ENCODE data around the gene CRISP3. TPM values are rescaled to one million over a fixed set of nuclear protein-coding genes. Genes with fewer than 3 reads are reported as not detected.

The CRISP3 gene
- total and polyA plus RNA-seq, 9 of the 15 experiments (the other 6 are each of a cell fraction or from before 2014, with no cell fraction given) = 0.21 to 2.0 (median 0.58) TPM

DNA sequence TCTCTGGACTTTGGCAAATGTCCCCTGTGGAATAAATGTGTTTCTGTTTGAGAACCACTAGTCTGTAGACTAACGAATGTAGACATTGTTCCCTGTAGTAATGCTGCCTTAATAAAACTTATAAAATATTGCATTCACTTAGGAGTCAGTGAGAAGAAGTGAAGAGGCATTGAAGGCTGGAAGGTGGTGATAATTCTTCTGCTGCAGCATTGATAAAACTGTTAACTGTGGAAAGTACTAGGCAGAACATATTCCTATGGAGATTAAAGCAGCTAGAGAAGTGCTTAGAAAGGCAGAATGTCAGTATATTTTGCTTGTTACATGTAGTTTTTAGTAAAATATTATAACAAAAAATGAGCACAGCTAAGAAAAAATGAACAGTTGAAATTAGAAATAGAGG, 38.1 kb upstream of the CRISP3 start (continued):
- no peak for TF ChIP-seq KLF13 (tag; IDR thresholded peaks at IDR 0.05; ENCODE audit: borderline replicate concordance, low read depth)
- TF ChIP-seq, protein P1, sequence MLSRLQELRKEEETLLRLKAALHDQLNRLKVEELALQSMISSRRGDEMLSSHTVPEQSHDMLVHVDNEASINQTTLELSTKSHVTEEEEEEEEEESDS (CRISPR knock-in tag; IDR thresholded peaks at IDR 0.05) = no peak
- TF ChIP-seq, protein P2, sequence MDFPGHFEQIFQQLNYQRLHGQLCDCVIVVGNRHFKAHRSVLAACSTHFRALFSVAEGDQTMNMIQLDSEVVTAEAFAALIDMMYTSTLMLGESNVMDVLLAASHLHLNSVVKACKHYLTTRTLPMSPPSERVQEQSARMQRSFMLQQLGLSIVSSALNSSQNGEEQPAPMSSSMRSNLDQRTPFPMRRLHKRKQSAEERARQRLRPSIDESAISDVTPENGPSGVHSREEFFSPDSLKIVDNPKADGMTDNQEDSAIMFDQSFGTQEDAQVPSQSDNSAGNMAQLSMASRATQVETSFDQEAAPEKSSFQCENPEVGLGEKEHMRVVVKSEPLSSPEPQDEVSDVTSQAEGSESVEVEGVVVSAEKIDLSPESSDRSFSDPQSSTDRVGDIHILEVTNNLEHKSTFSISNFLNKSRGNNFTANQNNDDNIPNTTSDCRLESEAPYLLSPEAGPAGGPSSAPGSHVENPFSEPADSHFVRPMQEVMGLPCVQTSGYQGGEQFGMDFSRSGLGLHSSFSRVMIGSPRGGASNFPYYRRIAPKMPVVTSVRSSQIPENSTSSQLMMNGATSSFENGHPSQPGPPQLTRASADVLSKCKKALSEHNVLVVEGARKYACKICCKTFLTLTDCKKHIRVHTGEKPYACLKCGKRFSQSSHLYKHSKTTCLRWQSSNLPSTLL (IDR thresholded peaks at IDR 0.05) = no peak
- TF ChIP-seq KDM4B (IDR thresholded peaks at IDR 0.05; ENCODE audit: borderline replicate concordance in 2 of 2, low read depth in 1 of 2) = no peak
- no peak for TF ChIP-seq ZNF239 (CRISPR knock-in tag; IDR thresholded peaks at IDR 0.05)
- no peak for TF ChIP-seq HEY1 (CRISPR knock-in tag; IDR thresholded peaks at IDR 0.05; ENCODE audit: borderline replicate concordance)
- no peak for TF ChIP-seq TAF15 (IDR thresholded peaks at IDR 0.05; ENCODE audit: low read depth, low read length)
- no peak for TF ChIP-seq ZNF174 (CRISPR knock-in tag; IDR thresholded peaks at IDR 0.05)
- TF ChIP-seq MAFK (IDR thresholded peaks at IDR 0.05; ENCODE audit: low read length) = 0 out of 2 replicates have a peak, but pooled peaks have one; percentile 11
- TF ChIP-seq HDAC8 (tag; IDR thresholded peaks at IDR 0.05) = no peak
- TF ChIP-seq TCF3 (CRISPR knock-in tag; IDR thresholded peaks at IDR 0.05) = peak; percentile 90
- TF ChIP-seq CBFA2T3 (IDR thresholded peaks at IDR 0.05) = peak; percentile 93
- no peak for TF ChIP-seq NR2C1 (IDR thresholded peaks at IDR 0.05)
- TF ChIP-seq NR2C1 (tag; IDR thresholded peaks at IDR 0.05) = no peak
- 0 out of 2 replicates have a peak, but pooled peaks have one; percentile 23 for TF ChIP-seq NFRKB (IDR thresholded peaks at IDR 0.05; ENCODE audit: low read depth)
- TF ChIP-seq POLR2AphosphoS5 (IDR thresholded peaks at IDR 0.05; ENCODE audit: control insufficient read depth, insufficient read depth, low read depth, low read length) = peak; percentile 70
- no peak for TF ChIP-seq MBD2 (IDR thresholded peaks at IDR 0.05; ENCODE audit: borderline replicate concordance, low read depth)
- TF ChIP-seq STAT5B (CRISPR knock-in tag; IDR thresholded peaks at IDR 0.05) = no peak
- TF ChIP-seq, protein P3, sequence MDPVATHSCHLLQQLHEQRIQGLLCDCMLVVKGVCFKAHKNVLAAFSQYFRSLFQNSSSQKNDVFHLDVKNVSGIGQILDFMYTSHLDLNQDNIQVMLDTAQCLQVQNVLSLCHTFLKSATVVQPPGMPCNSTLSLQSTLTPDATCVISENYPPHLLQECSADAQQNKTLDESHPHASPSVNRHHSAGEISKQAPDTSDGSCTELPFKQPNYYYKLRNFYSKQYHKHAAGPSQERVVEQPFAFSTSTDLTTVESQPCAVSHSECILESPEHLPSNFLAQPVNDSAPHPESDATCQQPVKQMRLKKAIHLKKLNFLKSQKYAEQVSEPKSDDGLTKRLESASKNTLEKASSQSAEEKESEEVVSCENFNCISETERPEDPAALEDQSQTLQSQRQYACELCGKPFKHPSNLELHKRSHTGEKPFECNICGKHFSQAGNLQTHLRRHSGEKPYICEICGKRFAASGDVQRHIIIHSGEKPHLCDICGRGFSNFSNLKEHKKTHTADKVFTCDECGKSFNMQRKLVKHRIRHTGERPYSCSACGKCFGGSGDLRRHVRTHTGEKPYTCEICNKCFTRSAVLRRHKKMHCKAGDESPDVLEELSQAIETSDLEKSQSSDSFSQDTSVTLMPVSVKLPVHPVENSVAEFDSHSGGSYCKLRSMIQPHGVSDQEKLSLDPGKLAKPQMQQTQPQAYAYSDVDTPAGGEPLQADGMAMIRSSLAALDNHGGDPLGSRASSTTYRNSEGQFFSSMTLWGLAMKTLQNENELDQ (CRISPR knock-in tag; IDR thresholded peaks at IDR 0.05; ENCODE audit: borderline replicate concordance) = no peak
- no peak for TF ChIP-seq OTX1 (CRISPR knock-in tag; IDR thresholded peaks at IDR 0.05)

Measured in K562 (cell line).